ENCODE measurements around the gene FBLN5.
"Not testable (repeated sequence)": the region's sequence is repeated elsewhere in the genome, so short reads cannot be mapped to it uniquely, and the experiment has no call there.

FBLN5 gene

GRCh38 chr14:91857614-91858013 is 89.9 kb downstream of the FBLN5 start:
- DNase-seq, result no peak

- DNase-seq, result no peak
These were observed 93.1 kb downstream of the FBLN5 start for GRCh38 chr14:91854327-91854934.

- no peak for DNase-seq
These were observed 95.9 kb downstream of the FBLN5 start for GRCh38 chr14:91851563-91851962.

- DNase-seq, result no peak
These were observed 98.9 kb downstream of the FBLN5 start for GRCh38 chr14:91848504-91849001.

- no peak for DNase-seq
These were observed 99.8 kb downstream of the FBLN5 start for GRCh38 chr14:91847693-91848092.

GRCh38 chr14:91845652-91846051 is 101.8 kb downstream of the FBLN5 start:
- DNase-seq, result no peak

- not testable (repeated sequence) for DNase-seq
These were observed 102.4 kb downstream of the FBLN5 start for GRCh38 chr14:91845056-91845455.

- DNase-seq, result no peak
These were observed 103.5 kb downstream of the FBLN5 start for GRCh38 chr14:91844029-91844428.

- DNase-seq, result no peak
These were observed 104.1 kb downstream of the FBLN5 start for GRCh38 chr14:91843437-91843836.

- DNase-seq, result no peak
These were observed 106.4 kb downstream of the FBLN5 start for GRCh38 chr14:91841065-91841464.

- DNase-seq, result no peak
These were observed 107.7 kb downstream of the FBLN5 start for GRCh38 chr14:91839749-91840148.

- DNase-seq, result no peak
These were observed 110.4 kb downstream of the FBLN5 start for GRCh38 chr14:91837076-91837475.

- peak; percentile 92 for DNase-seq
These were observed 111.3 kb downstream of the FBLN5 start for GRCh38 chr14:91835920-91836843.

GRCh38 chr14:91835197-91835919 is 112.1 kb downstream of the FBLN5 start:
- no peak for DNase-seq

GRCh38 chr14:91834571-91834970 is 112.9 kb downstream of the FBLN5 start:
- no peak for DNase-seq

- no peak for DNase-seq
These were observed 116.2 kb downstream of the FBLN5 start for GRCh38 chr14:91831337-91831736.

GRCh38 chr14:91830777-91831176 is 116.7 kb downstream of the FBLN5 start:
- DNase-seq, result no peak

- DNase-seq, result no peak
These were observed 118.0 kb downstream of the FBLN5 start for GRCh38 chr14:91829511-91829910.

- no peak for DNase-seq
These were observed 119.7 kb downstream of the FBLN5 start for GRCh38 chr14:91827746-91828145.

Data from activated CD4-positive, alpha-beta T cell treated with anti-CD3 and anti-CD28 coated beads for 48 hours (primary cell).